Colon (tissue), 2 donors: ENCODE results near the gene FMNL2.

ENCODE experiments used
- FAIRE-seq: peaks from 2 replicates; lab custom pipeline; 2012; peaks lifted over from hg19 to GRCh38; lab: Jason Lieb, UNC
- donor health status: control.
- donor health status: control.

FMNL2 gene

DNA sequence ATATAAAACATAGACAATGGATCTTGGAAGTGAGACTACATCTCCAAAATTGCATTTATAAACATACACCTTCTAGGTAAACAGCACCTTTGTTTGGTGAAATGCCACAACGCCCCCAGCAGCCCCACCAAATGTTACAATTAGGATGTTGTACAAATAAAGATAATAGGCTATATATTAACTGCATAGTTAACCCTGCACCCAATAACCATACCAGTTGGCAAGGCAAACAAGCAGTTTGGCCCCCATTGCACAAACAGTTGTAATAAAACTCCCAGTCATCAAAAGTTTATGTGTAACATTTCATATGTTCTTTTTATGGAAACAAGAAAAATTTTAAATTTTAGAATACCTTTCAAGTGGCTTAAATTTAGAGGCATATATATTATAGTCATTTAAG is 315.0 kb downstream of the FMNL2 start:
- FAIRE-seq: no peak

DNA sequence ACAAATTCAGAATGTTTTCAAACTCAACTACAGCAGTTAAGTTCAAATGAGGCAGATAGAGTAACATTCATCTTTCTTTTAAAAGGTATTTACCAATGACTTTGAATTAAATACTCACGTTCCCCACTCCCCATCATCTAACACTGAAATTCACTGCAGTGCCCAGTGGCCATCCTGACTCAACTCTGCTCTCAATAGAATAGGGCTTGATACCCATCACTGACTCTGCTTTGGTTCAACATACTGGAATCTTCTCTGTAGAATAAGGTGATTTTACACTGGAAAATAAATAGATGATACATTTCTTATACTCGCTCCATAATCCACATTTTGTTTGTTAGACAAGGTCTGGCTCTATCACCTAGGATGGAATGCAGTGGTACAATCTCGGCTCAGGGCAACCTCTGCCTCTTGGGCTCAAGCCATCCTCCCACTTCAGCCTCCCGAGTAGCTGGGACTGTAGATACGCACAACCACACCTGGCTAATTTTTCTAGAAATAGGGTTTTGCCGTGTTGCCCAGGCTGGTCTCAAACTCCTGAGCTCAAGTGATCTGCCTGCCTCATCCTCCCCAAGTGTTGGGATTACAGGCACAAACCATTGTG is 315.9 kb downstream of the FMNL2 start:
- FAIRE-seq: no peak

DNA sequence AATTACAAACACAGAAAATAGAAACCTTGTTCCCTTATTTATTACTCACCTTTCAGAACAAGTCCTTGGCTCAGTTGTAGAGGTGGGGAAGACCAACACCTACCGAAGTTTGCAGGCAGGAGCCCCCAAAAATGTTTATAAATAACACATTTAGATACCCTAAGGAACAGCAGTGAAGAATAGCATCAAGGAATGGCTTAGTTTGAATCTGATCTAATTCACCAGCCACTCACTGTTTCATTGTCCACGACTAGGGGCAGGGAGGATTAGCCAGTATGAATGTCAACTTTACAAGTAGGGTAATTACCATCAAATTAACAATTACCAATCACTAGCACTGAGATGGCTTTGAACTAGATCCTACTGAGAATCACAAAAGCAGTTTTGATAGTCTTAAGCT is 316.9 kb downstream of the FMNL2 start:
- no peak for FAIRE-seq

DNA sequence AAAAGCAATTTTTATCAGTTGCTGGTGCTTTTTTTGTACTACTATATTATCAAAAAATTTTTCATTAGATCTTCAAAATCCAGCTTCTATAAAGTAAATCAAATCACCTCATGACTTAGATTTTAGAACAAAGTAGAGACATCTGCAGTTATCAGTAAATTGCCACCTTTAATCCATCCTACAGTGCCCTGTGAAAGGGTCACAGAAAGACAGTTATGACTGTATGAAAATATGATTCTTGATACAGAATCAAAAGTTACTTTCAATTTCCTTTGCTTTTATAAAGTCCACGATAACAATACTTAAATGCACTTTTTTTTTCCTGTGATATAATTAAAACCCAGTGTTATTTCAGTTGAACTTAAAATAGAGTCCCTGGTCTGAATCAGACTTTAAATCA is 320.9 kb downstream of the FMNL2 start:
- no peak for FAIRE-seq

DNA sequence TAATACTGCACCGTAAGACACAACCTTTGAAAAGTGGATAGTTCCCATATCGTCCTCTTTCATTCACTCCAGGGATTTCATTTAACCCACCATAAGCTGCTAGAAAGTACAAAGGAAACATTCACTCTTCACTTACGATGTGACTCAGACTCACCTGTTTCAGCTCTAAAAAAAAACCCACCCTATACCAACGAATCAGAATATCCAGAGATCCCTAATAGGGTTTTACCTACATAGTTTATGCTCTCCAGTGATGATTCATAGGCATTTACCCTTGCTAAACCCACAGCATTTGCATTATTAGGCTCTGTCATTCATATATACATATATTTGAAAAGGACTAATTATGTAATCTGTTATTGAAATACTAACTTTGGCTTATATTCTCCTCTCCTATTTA is 322.1 kb downstream of the FMNL2 start:
- no peak for FAIRE-seq

DNA sequence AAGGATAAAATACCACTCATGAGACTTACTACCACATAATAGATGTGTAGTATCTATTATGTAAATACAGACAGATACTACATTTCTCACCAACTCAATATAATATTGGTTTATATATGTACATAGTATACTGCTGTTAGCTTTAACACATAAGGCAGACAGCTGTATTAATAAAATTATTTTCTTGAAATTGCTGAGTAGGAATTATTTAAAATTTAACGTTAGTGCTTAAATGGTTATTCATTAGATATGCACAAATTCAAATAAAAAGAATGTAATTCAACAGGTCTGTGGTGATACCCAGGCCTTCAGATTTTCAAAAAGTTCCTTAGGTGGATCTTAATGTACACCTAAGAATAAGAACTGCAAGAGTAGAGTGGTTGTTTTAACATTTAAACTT is 323.2 kb downstream of the FMNL2 start:
- FAIRE-seq: no peak

DNA sequence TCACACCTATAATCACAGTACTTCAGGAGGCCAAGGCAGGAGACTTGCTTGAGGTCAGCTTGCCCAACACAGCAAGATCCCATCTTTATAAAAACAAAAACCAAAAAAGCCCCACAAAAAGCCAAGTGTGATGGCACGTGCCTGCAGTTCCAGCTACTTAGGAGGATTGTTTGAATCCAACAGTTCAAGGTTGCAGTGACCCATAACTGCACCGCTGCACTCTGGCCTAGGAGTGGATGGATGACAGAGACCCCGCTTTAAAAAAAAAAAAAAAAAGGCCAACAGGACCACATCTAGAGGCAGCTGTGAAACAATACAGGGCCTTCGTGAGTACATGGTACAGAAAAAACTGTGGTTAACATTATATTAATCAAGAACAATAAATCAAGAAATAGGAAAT is 326.1 kb downstream of the FMNL2 start:
- no peak for FAIRE-seq

DNA sequence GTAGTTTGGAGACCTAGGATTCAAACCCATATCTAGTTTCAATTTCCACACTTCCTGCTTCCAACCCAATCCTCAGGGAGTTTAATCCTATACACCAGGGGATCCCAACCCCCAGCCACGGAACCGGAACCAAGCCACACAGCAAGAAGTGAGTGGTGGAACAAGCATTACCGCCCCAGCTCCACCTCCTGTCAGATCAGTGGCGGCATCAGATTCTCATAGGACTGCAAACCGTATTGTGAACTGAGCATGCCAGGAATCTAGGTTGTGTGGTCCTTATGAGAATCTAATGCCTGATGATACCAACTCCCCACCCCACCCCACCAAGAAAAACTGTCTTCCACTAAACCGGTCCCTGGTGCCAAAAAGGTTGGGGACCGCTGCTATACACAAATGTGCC is 329.8 kb downstream of the FMNL2 start:
- no peak for FAIRE-seq

DNA sequence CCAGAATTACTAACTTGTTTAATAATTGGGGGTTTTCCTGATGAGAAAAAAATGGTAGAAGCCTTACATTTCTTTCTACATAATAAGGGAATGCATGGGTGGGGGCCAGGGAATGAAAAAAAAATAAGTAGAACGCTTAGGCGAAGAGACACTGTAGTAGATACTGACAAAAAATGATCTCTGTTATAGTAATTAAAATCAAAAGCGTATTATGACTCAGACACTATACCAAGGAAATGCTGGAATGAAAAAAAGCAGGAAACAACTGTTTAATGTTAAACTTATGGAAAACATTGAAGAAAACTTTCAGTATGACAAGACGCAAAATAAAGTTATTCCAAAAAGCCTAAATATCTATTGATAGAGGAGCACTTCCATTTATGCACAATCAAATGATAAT is 339.4 kb downstream of the FMNL2 start:
- no peak for FAIRE-seq

DNA sequence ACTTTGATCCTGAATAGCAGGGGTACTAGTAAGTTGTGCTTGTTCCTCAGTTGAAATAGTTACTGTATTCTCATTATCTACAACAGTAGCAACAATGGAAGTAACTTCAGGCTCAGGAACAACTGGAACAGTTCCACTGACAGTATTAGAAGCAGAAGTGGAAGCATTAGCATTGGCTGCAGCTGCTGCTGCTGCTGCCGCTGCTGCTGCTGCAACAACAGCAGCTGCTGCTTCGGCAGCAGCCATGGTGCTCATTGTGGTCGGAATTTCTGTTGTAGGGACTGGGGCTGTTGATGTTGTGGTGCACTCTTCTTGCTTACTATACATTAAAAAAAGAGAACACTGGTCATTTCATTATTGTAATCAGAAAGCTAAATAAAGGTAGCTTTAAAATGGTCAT is 341.5 kb downstream of the FMNL2 start:
- FAIRE-seq: no peak

DNA sequence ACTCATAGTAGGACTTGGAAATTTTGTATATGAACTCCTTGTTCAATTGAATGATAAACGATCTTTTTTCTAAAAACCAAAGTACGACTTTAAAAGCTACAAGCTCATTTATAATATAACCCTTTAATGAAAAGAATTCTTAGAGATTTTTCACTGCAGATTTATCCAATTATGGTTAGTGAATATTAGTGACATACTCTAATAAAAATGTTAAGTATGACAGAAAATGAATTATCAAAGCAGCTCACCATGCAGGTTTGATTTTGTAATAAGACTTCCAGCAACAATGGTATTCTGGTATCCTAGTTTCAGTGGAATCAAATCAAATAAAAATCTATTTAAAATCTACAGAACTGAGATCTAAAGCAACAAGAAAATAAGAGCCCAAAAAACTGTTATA is 343.8 kb downstream of the FMNL2 start:
- peak; percentile 53 for FAIRE-seq

DNA sequence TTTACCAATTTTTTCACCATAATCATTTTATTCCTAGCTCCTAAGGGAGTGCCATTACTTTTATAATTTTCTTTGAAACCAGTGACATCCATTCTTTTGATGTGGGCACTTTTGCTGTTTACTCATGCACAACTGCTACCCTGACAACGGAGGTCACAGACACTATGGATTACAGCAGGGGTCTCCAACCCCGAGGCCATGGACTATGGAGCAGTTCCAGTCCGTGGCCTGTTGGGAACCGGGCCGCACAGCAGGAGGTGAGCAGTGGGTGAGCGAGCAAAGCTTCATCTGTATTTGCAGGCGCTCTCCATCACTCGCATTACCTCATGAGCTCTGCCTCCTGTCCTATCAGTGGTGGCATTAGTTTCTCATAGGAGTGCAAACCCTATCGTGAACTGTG is 347.7 kb downstream of the FMNL2 start:
- no peak for FAIRE-seq

DNA sequence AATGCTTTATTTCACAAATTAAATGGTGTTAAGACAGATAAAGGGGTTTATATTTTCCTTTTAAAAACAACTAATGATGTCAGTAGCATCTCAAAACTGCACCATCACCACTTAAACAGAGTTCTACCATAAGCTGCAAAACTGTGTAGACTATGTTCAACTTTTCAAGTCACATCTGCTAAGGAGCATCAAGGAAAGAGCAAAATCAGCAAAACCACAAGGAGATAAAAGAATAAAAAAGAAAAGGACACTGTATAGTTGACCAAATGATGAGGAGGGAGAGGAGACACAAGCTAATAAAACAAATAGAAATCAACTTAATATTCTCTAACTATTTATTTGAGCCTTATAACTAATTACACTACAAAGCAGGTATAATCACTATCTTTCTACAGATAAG is 348.4 kb downstream of the FMNL2 start:
- FAIRE-seq: no peak

DNA sequence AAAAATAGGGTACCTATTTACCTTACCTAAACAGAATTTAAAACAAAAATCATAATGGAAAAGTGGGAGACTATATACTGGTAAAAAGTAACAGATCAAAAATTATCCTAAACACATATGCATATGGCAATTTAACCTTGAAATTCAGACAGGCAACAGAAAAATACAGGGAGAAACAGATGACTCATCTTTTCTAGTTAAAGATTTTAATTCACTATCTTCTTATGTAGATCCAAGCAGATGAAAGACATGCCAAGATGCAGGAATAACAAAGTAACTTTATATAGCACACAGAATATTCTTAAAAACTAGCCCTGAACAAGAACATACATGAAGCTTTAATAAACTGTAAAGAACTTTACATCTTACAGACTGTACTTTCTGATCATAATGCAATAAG is 351.3 kb downstream of the FMNL2 start:
- no peak for FAIRE-seq

DNA sequence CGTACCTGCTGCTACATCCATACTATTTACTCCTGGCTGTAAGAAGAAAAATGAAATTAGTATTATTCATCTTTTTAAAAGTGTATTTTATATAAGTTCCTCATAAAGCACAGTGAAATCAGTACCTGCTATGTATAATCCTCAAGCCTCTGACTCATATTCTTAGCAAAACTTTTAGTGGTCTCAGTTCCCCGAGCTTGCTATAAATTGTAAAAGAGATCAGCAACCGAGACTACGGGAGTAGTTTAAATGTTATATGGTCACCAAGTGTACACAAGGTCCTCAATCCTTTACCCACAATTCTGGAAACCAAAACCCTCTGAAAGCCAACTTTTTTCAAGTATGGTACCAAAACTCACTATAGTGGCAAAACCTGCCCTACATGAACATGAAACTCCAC is 358.1 kb downstream of the FMNL2 start:
- no peak for FAIRE-seq

DNA sequence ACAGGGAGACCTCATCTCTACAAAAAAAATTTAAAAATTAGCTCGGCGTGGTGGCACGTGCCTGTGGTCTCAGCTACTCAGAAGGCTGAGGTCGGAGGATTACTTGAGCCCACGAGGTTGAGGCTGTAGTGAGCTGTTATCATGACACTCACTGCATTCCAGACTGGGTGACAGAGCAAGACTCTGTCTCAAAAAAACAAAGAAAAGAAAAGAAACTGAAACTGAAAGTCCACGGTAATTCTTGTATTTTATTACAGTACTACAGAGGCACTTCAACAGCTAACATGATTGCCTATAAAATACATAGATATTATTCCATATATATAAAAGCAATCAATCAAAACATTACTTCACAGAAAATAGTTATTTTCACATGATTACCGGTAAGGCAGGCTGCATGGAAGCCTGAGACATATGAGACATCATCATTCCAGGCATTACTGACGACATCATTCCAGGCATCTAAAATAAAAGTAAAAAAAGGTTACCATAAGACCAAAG is 359.2 kb downstream of the FMNL2 start:
- FAIRE-seq: no peak

DNA sequence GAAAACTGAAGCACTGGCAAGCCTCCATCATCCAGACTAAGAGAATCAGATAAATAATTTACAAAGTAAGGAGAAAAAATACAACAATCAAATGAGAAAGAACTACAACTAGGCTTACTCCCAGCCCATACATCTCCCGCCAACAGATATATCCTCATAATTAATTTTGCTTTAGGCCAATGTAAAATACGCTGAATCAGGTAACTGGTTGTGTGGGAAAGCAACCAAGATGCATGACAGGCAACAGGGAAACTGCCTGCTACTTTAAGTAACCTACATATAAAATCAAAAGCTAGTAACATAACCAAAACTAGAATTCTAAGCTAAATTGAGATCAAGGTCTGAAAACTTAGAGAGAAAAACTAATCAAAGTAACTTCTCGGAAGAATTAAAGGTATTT is 360.8 kb downstream of the FMNL2 start:
- FAIRE-seq: no peak

DNA sequence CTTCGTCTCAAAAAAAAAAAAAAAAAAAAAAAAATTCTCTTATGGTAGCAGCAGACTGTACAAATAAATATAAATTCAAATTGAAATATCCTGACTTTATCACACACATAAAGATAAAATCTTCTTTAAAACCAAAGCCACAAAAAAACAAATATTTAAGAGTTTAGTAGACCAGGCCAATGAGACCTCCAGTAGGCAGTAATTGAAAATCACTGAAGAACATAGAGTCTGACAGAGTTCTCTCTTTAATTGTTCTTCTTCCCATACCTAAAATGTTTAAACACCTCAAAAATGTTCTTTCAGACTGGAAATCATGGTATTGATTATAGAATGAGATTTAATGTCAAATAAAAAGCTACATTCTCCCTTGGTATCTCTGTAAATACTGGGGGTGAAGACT is 361.5 kb downstream of the FMNL2 start:
- FAIRE-seq: no peak
